ENCODE measurements around the gene ABCC2.
"Not testable (repeated sequence)": the region's sequence is repeated elsewhere in the genome, so short reads cannot be mapped to it uniquely, and the experiment has no call there.

DNA sequence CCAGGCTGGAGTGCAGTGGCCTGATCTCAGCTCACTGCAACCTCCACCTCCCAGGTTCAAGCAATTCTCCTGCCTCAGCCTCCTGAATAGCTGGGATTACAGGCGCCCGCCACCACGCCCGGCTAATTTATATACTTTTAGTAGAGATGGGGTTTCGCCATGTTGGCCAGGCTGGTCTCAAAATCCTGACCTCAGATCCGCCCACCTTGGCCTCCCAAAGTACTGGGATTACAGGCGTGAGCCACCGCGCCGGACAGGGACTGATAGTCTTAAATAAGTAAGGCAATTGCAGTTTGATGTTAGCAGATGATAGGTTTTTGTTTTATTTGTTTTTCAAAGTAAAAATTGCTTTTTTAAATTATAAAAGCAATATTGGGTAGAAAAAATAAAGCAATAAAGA is 48.3 kb upstream of the ABCC2 start:
- not testable (repeated sequence) for TF ChIP-seq CTCF, POLR2A (IDR thresholded peaks at IDR 0.05)
